HG03460 (cell line): ENCODE measurements around the gene CHST10.
A peak's percentile ranks its signal among the peaks of the same experiment; 100 is the strongest.
"Not testable (repeated sequence)": the region's sequence is repeated elsewhere in the genome, so short reads cannot be mapped to it uniquely, and the experiment has no call there.

Source experiments
- ATAC-seq: cut with Tn5 transposase; IDR thresholded peaks from one replicate; pipeline ENCODE4 v1.9.1; 2021; ENCODE audit not compliant: unreplicated experiment

The CHST10 gene

GRCh38 chr2:100416935-100417710 is at the start of gene CHST10:
Gene CHST10 (minus strand): TSS chr2:100417668. CDS start chr2:100406675, 10,993 bp downstream.
- peak; percentile 90 for ATAC-seq

GRCh38 chr2:100460904-100461530 is 43.5 kb upstream of the CHST10 start:
- no peak for ATAC-seq

- not testable (repeated sequence) for ATAC-seq
Measured at GRCh38 chr2:100456357-100456756, 38.9 kb upstream of the CHST10 start.

- no peak for ATAC-seq
Measured at GRCh38 chr2:100453853-100454252, 36.4 kb upstream of the CHST10 start.

GRCh38 chr2:100451734-100452133 is 34.3 kb upstream of the CHST10 start:
- ATAC-seq = no peak

GRCh38 chr2:100451092-100451491 is 33.6 kb upstream of the CHST10 start:
- ATAC-seq = no peak

GRCh38 chr2:100446696-100447095 is 29.2 kb upstream of the CHST10 start:
- ATAC-seq = no peak

GRCh38 chr2:100437751-100438150 is 20.3 kb upstream of the CHST10 start:
- ATAC-seq = no peak

GRCh38 chr2:100429726-100430125 is 12.3 kb upstream of the CHST10 start:
- ATAC-seq = no peak

- no peak for ATAC-seq
Measured at GRCh38 chr2:100427627-100428258, 10.3 kb upstream of the CHST10 start.

GRCh38 chr2:100427111-100427510 is 9.6 kb upstream of the CHST10 start:
- no peak for ATAC-seq

GRCh38 chr2:100426384-100426720 is 8.9 kb upstream of the CHST10 start:
- no peak for ATAC-seq

GRCh38 chr2:100425573-100426383 is 8.3 kb upstream of the CHST10 start:
- no peak for ATAC-seq

GRCh38 chr2:100425107-100425506 is 7.6 kb upstream of the CHST10 start:
- no peak for ATAC-seq

GRCh38 chr2:100424277-100424875 is 6.9 kb upstream of the CHST10 start:
- no peak for ATAC-seq

- no peak for ATAC-seq
Measured at GRCh38 chr2:100423631-100424030, 6.2 kb upstream of the CHST10 start.

GRCh38 chr2:100422320-100423055 is 5.0 kb upstream of the CHST10 start:
- no peak for ATAC-seq

GRCh38 chr2:100419915-100420314 is 2.4 kb upstream of the CHST10 start:
- no peak for ATAC-seq

- ATAC-seq = no peak
Measured at GRCh38 chr2:100418406-100418962, 1.0 kb upstream of the CHST10 start.

GRCh38 chr2:100417711-100418124 is 250 bp upstream of the CHST10 start:
- ATAC-seq = no peak
